ENCODE measurements around the gene TUT1.
"Not testable (repeated sequence)": the region's sequence is repeated elsewhere in the genome, so short reads cannot be mapped to it uniquely, and the experiment has no call there.

TUT1 gene

GRCh38 chr11:62574363-62575071, 16.8 kb downstream of the TUT1 start:
- Histone ChIP-seq H3K4me1 (ENCODE audit: control insufficient read depth in 1 of 2, insufficient read depth in 2 of 2, low read length in 2 of 2) (peaks cover 3 to 30% of the 10 kb centered on the region in 2 donors), H3K4me3 (ENCODE audit: low read depth in 1 of 2, low read length in 2 of 2) (peak overlapping the region; percentile 95), H3K36me3 (ENCODE audit: control insufficient read depth in 1 of 2, insufficient read depth in 2 of 2, low read length in 2 of 2) (peaks cover 29 to 60% of the 10 kb centered on the region in 2 donors), H3K27me3 (ENCODE audit: low read depth, low read length) (no peaks in the 10 kb centered on the region), H3K27ac (ENCODE audit: low read length) (peak overlapping the region; percentile 96), H3K9me3 (ENCODE audit: control insufficient read depth in 1 of 2, low read length in 2 of 2) (no peaks in the 10 kb centered on the region)

- H3K27me3 ChIP-seq (ENCODE audit: low read depth, low read length), result no peaks in the 10 kb centered on the region
- H3K27ac ChIP-seq (ENCODE audit: low read length), result peak within 1 kb of the TSS; percentile 96
- peak within 1 kb of the TSS; percentile 95 to 99 for H3K4me3 ChIP-seq (ENCODE audit: low read depth in 1 of 2, low read length in 2 of 2)
- H3K4me1 ChIP-seq (ENCODE audit: control insufficient read depth in 1 of 2, insufficient read depth in 2 of 2, low read length in 2 of 2), result peaks cover 3 to 30% of the 10 kb centered on the region in 2 donors
- H3K9me3 ChIP-seq (ENCODE audit: control insufficient read depth in 1 of 2, low read length in 2 of 2), result no peaks in the 10 kb centered on the region
- H3K36me3 ChIP-seq (ENCODE audit: control insufficient read depth in 1 of 2, insufficient read depth in 2 of 2, low read length in 2 of 2), result peaks cover 31 to 62% of the 10 kb centered on the region in 2 donors
Observed at GRCh38 chr11:62573592-62574362, 17.5 kb downstream of the TUT1 start, which contains the start of gene EEF1G. Gene EEF1G (minus strand): TSS chr11:62573891. CDS start chr11:62573842, 49 bp downstream.

- Histone ChIP-seq H3K4me3 (ENCODE audit: low read depth in 1 of 2, low read length in 2 of 2) (peak overlapping the region; percentile 95 to 99), H3K9me3 (ENCODE audit: control insufficient read depth in 1 of 2, low read length in 2 of 2) (no peaks in the 10 kb centered on the region), H3K36me3 (ENCODE audit: control insufficient read depth in 1 of 2, insufficient read depth in 2 of 2, low read length in 2 of 2) (peaks cover 35 to 61% of the 10 kb centered on the region in 2 donors), H3K27me3 (ENCODE audit: low read depth, low read length) (no peaks in the 10 kb centered on the region), H3K4me1 (ENCODE audit: control insufficient read depth in 1 of 2, insufficient read depth in 2 of 2, low read length in 2 of 2) (peaks cover 3 to 30% of the 10 kb centered on the region in 2 donors), H3K27ac (ENCODE audit: low read length) (peak overlapping the region; percentile 96)
Observed at GRCh38 chr11:62573006-62573591, 18.2 kb downstream of the TUT1 start.

GRCh38 chr11:62572431-62572830, 18.9 kb downstream of the TUT1 start:
- Histone ChIP-seq H3K4me1 (ENCODE audit: control insufficient read depth in 1 of 2, insufficient read depth in 2 of 2, low read length in 2 of 2) (peaks cover 3 to 30% of the 10 kb centered on the region in 2 donors), H3K4me3 (ENCODE audit: low read depth in 1 of 2, low read length in 2 of 2) (peak overlapping the region; percentile 95 to 99), H3K36me3 (ENCODE audit: control insufficient read depth in 1 of 2, insufficient read depth in 2 of 2, low read length in 2 of 2) (peaks cover 37 to 54% of the 10 kb centered on the region in 2 donors), H3K27ac (ENCODE audit: low read length) (peak overlapping the region; percentile 96), H3K27me3 (ENCODE audit: low read depth, low read length) (no peaks in the 10 kb centered on the region), H3K9me3 (ENCODE audit: control insufficient read depth in 1 of 2, low read length in 2 of 2) (no peaks in the 10 kb centered on the region)

GRCh38 chr11:62571493-62571892, 19.8 kb downstream of the TUT1 start:
- Histone ChIP-seq H3K4me1 (ENCODE audit: control insufficient read depth in 1 of 2, insufficient read depth in 2 of 2, low read length in 2 of 2) (peaks cover 3 to 30% of the 10 kb centered on the region in 2 donors), H3K36me3 (ENCODE audit: control insufficient read depth in 1 of 2, insufficient read depth in 2 of 2, low read length in 2 of 2) (peaks cover 43 to 57% of the 10 kb centered on the region in 2 donors), H3K27ac (ENCODE audit: low read length) (peak overlapping the region; percentile 96)
- H3K4me3 ChIP-seq (ENCODE audit: low read depth in 1 of 2, low read length in 2 of 2); H3K27me3 ChIP-seq (ENCODE audit: low read depth, low read length); H3K9me3 ChIP-seq (ENCODE audit: control insufficient read depth in 1 of 2, low read length in 2 of 2): not testable (repeated sequence)

- Histone ChIP-seq H3K4me1 (ENCODE audit: control insufficient read depth in 1 of 2, insufficient read depth in 2 of 2, low read length in 2 of 2) (peaks cover 3 to 27% of the 10 kb centered on the region in 2 donors), H3K36me3 (ENCODE audit: control insufficient read depth in 1 of 2, insufficient read depth in 2 of 2, low read length in 2 of 2) (peaks cover 43 to 59% of the 10 kb centered on the region in 2 donors)
- H3K4me3 ChIP-seq (ENCODE audit: low read depth in 1 of 2, low read length in 2 of 2); H3K27ac ChIP-seq (ENCODE audit: low read length); H3K9me3 ChIP-seq (ENCODE audit: control insufficient read depth in 1 of 2, low read length in 2 of 2); H3K27me3 ChIP-seq (ENCODE audit: low read depth, low read length): not testable (repeated sequence)
Observed at GRCh38 chr11:62570903-62571302, 20.4 kb downstream of the TUT1 start.

- Histone ChIP-seq H3K27me3 (ENCODE audit: low read depth, low read length) (no peaks in the 10 kb centered on the region), H3K36me3 (ENCODE audit: control insufficient read depth in 1 of 2, insufficient read depth in 2 of 2, low read length in 2 of 2) (peaks cover 52 to 69% of the 10 kb centered on the region in 2 donors), H3K9me3 (ENCODE audit: control insufficient read depth in 1 of 2, low read length in 2 of 2) (no peaks in the 10 kb centered on the region), H3K4me1 (ENCODE audit: control insufficient read depth in 1 of 2, insufficient read depth in 2 of 2, low read length in 2 of 2) (peaks cover 3 to 14% of the 10 kb centered on the region in 2 donors), H3K27ac (ENCODE audit: low read length) (no peak overlapping the region), H3K4me3 (ENCODE audit: low read depth in 1 of 2, low read length in 2 of 2) (no peak overlapping the region)
Observed at GRCh38 chr11:62569611-62570010, 21.7 kb downstream of the TUT1 start.

GRCh38 chr11:62567018-62567633, 24.2 kb downstream of the TUT1 start:
- no peak overlapping the region for H3K4me3 ChIP-seq (ENCODE audit: low read depth in 1 of 2, low read length in 2 of 2)
- H3K27ac ChIP-seq (ENCODE audit: low read length), result no peak overlapping the region
- H3K36me3 ChIP-seq (ENCODE audit: control insufficient read depth in 1 of 2, insufficient read depth in 2 of 2, low read length in 2 of 2), result peaks cover 59 to 73% of the 10 kb centered on the region in 2 donors
- H3K27me3 ChIP-seq (ENCODE audit: low read depth, low read length), result no peaks in the 10 kb centered on the region
- peaks cover 3% of the 10 kb centered on the region in 2 donors for H3K4me1 ChIP-seq (ENCODE audit: control insufficient read depth in 1 of 2, insufficient read depth in 2 of 2, low read length in 2 of 2)
- no peaks in the 10 kb centered on the region for H3K9me3 ChIP-seq (ENCODE audit: control insufficient read depth in 1 of 2, low read length in 2 of 2)

GRCh38 chr11:62566247-62566646, 25.1 kb downstream of the TUT1 start:
- Histone ChIP-seq H3K27ac (ENCODE audit: low read length) (no peak overlapping the region), H3K36me3 (ENCODE audit: control insufficient read depth in 1 of 2, insufficient read depth in 2 of 2, low read length in 2 of 2) (peaks cover 54 to 67% of the 10 kb centered on the region in 2 donors), H3K4me3 (ENCODE audit: low read depth in 1 of 2, low read length in 2 of 2) (no peak overlapping the region), H3K4me1 (ENCODE audit: control insufficient read depth in 1 of 2, insufficient read depth in 2 of 2, low read length in 2 of 2) (no peaks in the 10 kb centered on the region), H3K27me3 (ENCODE audit: low read depth, low read length) (no peaks in the 10 kb centered on the region), H3K9me3 (ENCODE audit: control insufficient read depth in 1 of 2, low read length in 2 of 2) (no peaks in the 10 kb centered on the region)

- H3K4me3 ChIP-seq (ENCODE audit: low read depth in 1 of 2, low read length in 2 of 2), result no peak overlapping the region
- H3K9me3 ChIP-seq (ENCODE audit: control insufficient read depth in 1 of 2, low read length in 2 of 2), result no peaks in the 10 kb centered on the region
- peaks cover 0 to 7% of the 10 kb centered on the region in 2 donors for H3K4me1 ChIP-seq (ENCODE audit: control insufficient read depth in 1 of 2, insufficient read depth in 2 of 2, low read length in 2 of 2)
- H3K27me3 ChIP-seq (ENCODE audit: low read depth, low read length), result no peaks in the 10 kb centered on the region
- peak overlapping the region; percentile 43 for H3K27ac ChIP-seq (ENCODE audit: low read length)
- H3K36me3 ChIP-seq (ENCODE audit: control insufficient read depth in 1 of 2, insufficient read depth in 2 of 2, low read length in 2 of 2), result peaks cover 47 to 57% of the 10 kb centered on the region in 2 donors
Observed at GRCh38 chr11:62565100-62565802, 26.1 kb downstream of the TUT1 start.
